Measurements from ENCODE around the gene PIK3C3.
"Not testable (repeated sequence)": the region's sequence is repeated elsewhere in the genome, so short reads cannot be mapped to it uniquely, and the experiment has no call there.

Gene PIK3C3

DNA sequence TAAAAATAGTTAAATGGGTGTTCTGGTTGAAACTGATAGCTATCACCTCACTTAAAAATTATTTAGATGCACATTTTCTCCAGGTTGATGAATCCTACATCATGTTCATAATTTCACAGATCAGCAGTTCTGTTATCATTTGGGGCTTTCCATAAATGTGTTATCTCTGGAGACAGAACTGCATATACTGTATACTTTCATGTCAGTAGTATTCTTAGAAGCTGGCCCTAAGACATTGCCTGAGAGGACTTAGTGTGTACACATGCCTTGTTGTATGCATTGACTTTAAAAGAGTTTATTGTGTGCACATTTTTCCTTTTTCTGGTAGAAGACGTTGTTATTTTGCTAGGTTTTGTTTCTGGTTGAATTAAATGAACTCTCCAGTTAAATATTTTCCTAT is 41.0 kb downstream of the PIK3C3 start:
- Histone ChIP-seq H3K9me3 (replicated peaks in 1 of 11) (peaks cover 0 to 15% (median 12%) of the 10 kb centered on the region in 11 experiments; a peak in 19 of 22 replicates), H3K36me3 (peaks cover 56 to 98% (median 88%) of the 10 kb centered on the region in 11 experiments), H4K20me1 (0 out of 22 replicates have a peak, but pooled peaks cover 0 to 2% (median 0%) of the 10 kb centered on the region in 11 experiments), H3K9ac (no peak overlapping the region), H3K27me3 (no peaks in the 10 kb centered on the region), H3K4me1 (peaks cover 7 to 31% (median 15%) of the 10 kb centered on the region in 10 experiments; a peak in 16 of 20 replicates), H3K4me2 (no peak overlapping the region), H3K4me3 (no peak overlapping the region), H3K27ac (no peak overlapping the region)
- no peak for TF ChIP-seq Cebpa-rat (IDR thresholded peaks at IDR 0.05)

DNA sequence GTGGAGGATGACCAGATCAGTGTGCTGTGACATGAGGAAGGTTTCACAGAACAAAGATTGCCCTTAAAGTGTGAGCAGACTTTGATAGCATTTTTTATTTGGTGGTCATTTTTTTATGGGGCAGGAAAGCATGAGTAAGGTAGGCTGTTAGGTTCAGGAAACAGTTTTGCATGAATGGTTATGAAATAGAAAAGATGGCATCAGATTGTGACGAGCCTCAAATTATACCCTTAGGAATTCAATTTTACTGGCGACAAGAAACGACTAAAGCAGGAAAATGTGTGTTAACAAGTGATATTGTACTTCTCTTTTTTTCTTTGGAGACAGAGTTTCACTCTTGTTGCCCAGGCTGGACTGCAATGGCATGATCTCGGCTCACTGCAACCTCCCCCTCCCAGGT is 44.7 kb downstream of the PIK3C3 start:
- Histone ChIP-seq H3K27ac (peak overlapping the region in 6 of 11 experiments; percentile 26 to 66 (median 38); a peak in 8 of 22 replicates), H4K20me1 (0 out of 22 replicates have a peak, but pooled peaks cover 0 to 5% (median 0%) of the 10 kb centered on the region in 11 experiments), H3K9ac (no peak overlapping the region), H3K9me3 (replicated peaks in 1 of 11) (peaks cover 0 to 17% (median 12%) of the 10 kb centered on the region in 11 experiments; a peak in 19 of 22 replicates), H3K4me3 (0 out of 20 replicates have a peak overlapping the region, but pooled peaks of 2 of the 10 experiments have one; percentile 12 to 13), H3K36me3 (peaks cover 56 to 100% (median 82%) of the 10 kb centered on the region in 11 experiments), H3K27me3 (no peaks in the 10 kb centered on the region), H3K4me1 (peaks cover 7 to 43% (median 26%) of the 10 kb centered on the region in 10 experiments; a peak in 17 of 20 replicates), H3K4me2 (peak overlapping the region in 9 of 11 experiments; percentile 2 to 64 (median 32); a peak in 12 of 22 replicates)
- no peak for TF ChIP-seq Cebpa-rat (IDR thresholded peaks at IDR 0.05)

DNA sequence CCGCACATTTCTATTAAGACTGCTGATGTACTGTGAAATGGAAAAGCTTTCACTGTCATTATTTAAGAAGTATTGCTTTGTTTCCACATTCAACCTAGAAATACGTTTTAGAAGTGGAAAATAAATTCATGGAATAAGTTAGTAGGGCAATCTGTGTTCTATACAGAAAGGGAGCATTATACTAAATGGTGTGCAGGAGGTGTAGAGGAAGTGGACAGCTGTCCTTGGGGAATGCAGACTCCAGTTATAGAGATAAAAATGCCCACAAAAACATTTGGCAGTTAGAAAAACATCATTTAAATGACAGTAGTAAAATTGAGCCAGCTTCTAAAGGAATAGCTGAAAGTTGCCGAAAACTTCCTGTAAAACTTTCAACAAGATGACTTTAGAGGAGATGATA is 46.8 kb downstream of the PIK3C3 start:
- Histone ChIP-seq H3K4me2 (peak overlapping the region in 8 of 11 experiments; percentile 16 to 81 (median 56); a peak in 13 of 22 replicates), H4K20me1 (peaks cover 0 to 10% (median 0%) of the 10 kb centered on the region in 11 experiments; a peak in 2 of 22 replicates), H3K4me1 (peaks cover 7 to 43% (median 26%) of the 10 kb centered on the region in 10 experiments; a peak in 17 of 20 replicates), H3K27me3 (no peaks in the 10 kb centered on the region), H3K9ac (no peak overlapping the region; a peak in 1 of 22 replicates), H3K4me3 (peak overlapping the region in 1 of 10 experiments; percentile 35; a peak in 1 of 20 replicates), H3K27ac (0 out of 22 replicates have a peak overlapping the region, but pooled peaks of 2 of the 11 experiments have one; percentile 5 to 23), H3K36me3 (peaks cover 67 to 100% (median 82%) of the 10 kb centered on the region in 11 experiments), H3K9me3 (replicated peaks in 1 of 11) (peaks cover 0 to 17% (median 12%) of the 10 kb centered on the region in 11 experiments; a peak in 19 of 22 replicates)
- no peak for TF ChIP-seq Cebpa-rat (IDR thresholded peaks at IDR 0.05)

DNA sequence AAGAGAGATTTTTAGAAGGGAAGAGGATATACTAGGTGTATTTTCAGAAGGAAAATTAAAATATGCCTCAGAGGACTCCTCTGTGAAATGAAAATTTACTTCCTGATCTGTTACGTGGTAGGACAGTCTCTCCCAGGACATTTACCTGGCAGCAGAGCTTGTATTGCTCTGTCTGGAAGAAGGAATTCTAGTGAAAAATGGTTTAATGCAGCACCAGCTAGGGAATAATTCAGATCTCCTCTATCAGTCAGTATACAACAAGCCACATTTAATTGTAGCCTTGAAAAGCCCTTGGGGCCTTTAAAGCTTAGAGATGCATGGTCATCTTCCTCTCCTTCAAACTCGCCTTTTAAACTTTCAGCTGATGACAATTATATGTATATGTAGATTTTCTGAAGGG is 49.6 kb downstream of the PIK3C3 start:
- H3K4me2 ChIP-seq: 0 out of 22 replicates have a peak overlapping the region, but pooled peaks of 1 of the 11 experiments have one; percentile 18
- peaks cover 63 to 94% (median 77%) of the 10 kb centered on the region in 11 experiments for H3K36me3 ChIP-seq
- H3K27me3 ChIP-seq: no peaks in the 10 kb centered on the region
- no peak overlapping the region for H3K27ac ChIP-seq
- H3K9ac ChIP-seq: no peak overlapping the region
- H4K20me1 ChIP-seq: peaks cover 0 to 15% (median 0%) of the 10 kb centered on the region in 11 experiments; a peak in 2 of 22 replicates
- H3K9me3 ChIP-seq (replicated peaks in 1 of 11): peaks cover 0 to 16% (median 12%) of the 10 kb centered on the region in 11 experiments; a peak in 19 of 22 replicates
- no peak overlapping the region for H3K4me3 ChIP-seq
- H3K4me1 ChIP-seq: peaks cover 2 to 32% (median 19%) of the 10 kb centered on the region in 10 experiments; a peak in 16 of 20 replicates
- TF ChIP-seq Cebpa-rat (IDR thresholded peaks at IDR 0.05): no peak

GRCh38 chr18:42005782-42006181 is 50.7 kb downstream of the PIK3C3 start:
- H3K36me3 ChIP-seq: peaks cover 65 to 94% (median 77%) of the 10 kb centered on the region in 11 experiments
- H4K20me1 ChIP-seq: peaks cover 0 to 19% (median 0%) of the 10 kb centered on the region in 11 experiments; a peak in 2 of 22 replicates
- H3K9me3 ChIP-seq (replicated peaks in 1 of 11): peaks cover 0 to 5% (median 1%) of the 10 kb centered on the region in 11 experiments; a peak in 16 of 22 replicates
- no peak overlapping the region for H3K27ac ChIP-seq
- no peak overlapping the region for H3K9ac ChIP-seq
- no peak overlapping the region for H3K4me3 ChIP-seq
- H3K4me1 ChIP-seq: peaks cover 0 to 20% (median 12%) of the 10 kb centered on the region in 10 experiments; a peak in 12 of 20 replicates
- no peaks in the 10 kb centered on the region for H3K27me3 ChIP-seq
- no peak for TF ChIP-seq Cebpa-rat (IDR thresholded peaks at IDR 0.05)
- H3K4me2 ChIP-seq: no peak overlapping the region

GRCh38 chr18:42009457-42009856 is 54.4 kb downstream of the PIK3C3 start:
- H4K20me1 ChIP-seq: peaks cover 0 to 24% (median 0%) of the 10 kb centered on the region in 11 experiments; a peak in 3 of 22 replicates
- not testable (repeated sequence) for H3K9ac ChIP-seq; H3K27me3 ChIP-seq; H3K4me2 ChIP-seq; H3K27ac ChIP-seq; H3K4me3 ChIP-seq; H3K9me3 ChIP-seq (replicated peaks in 1 of 11); H3K4me1 ChIP-seq
- peaks cover 62 to 94% (median 87%) of the 10 kb centered on the region in 11 experiments for H3K36me3 ChIP-seq

DNA sequence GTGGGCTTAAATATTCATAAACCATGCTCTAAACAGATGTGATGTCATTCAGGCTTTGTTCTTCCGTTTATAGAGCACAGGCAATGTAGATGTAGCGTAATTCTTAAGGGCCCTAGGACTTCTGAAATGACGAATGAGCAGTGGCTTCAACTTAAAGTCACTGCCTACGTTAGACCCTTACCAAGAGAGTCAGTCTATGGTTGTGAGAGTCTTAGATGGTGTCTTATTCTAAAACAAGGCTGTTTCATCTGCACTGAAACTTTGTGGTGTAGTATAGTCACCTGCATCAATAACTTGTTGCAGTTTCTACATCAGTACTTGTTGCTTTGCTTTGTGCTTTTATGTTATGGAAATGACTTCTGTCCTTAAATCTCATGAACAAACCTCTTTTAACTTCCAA is 56.0 kb downstream of the PIK3C3 start:
- H3K36me3 ChIP-seq: peaks cover 56 to 94% (median 83%) of the 10 kb centered on the region in 11 experiments

DNA sequence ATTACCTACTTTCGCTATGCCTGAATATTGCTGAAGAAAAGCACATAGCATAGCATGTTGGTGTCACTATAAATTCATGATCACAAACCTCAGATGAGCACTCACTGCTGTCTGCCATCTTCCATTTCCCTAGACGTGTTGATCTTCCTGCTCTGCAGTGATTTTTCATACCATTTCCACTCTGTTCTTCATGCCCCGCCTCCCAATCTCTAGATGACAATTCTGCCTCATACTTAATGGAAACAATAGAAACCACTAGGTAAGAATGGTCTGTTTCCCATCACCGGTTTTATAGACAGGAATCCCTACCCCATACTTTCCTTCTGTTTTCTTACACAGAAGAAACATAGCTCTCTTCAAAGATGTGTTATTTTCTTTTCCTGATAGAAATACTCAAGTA is 63.8 kb downstream of the PIK3C3 start:
- Histone ChIP-seq H3K4me3 (no peak overlapping the region), H3K4me2 (no peak overlapping the region), H3K27ac (no peak overlapping the region), H3K4me1 (0 out of 20 replicates have a peak, but pooled peaks cover 0 to 4% (median 0%) of the 10 kb centered on the region in 10 experiments), H3K9me3 (replicated peaks in 1 of 11) (no peaks in the 10 kb centered on the region), H3K9ac (no peak overlapping the region), H3K27me3 (no peaks in the 10 kb centered on the region), H3K36me3 (peaks cover 57 to 99% (median 79%) of the 10 kb centered on the region in 11 experiments), H4K20me1 (0 out of 22 replicates have a peak, but pooled peaks cover 0 to 4% (median 0%) of the 10 kb centered on the region in 11 experiments)
- no peak for TF ChIP-seq Cebpa-rat (IDR thresholded peaks at IDR 0.05)

More for the DNA sequence above, 56.0 kb downstream of the PIK3C3 start:
- no peak for TF ChIP-seq Cebpa-rat (IDR thresholded peaks at IDR 0.05)
- H3K9ac ChIP-seq: no peak overlapping the region
- H3K27ac ChIP-seq: no peak overlapping the region
- no peaks in the 10 kb centered on the region for H3K27me3 ChIP-seq
- H3K4me1 ChIP-seq: no peaks in the 10 kb centered on the region
- no peaks in the 10 kb centered on the region for H3K9me3 ChIP-seq (replicated peaks in 1 of 11)
- H3K4me3 ChIP-seq: no peak overlapping the region
- H3K4me2 ChIP-seq: no peak overlapping the region
- peaks cover 0 to 20% (median 0%) of the 10 kb centered on the region in 11 experiments; a peak in 3 of 22 replicates for H4K20me1 ChIP-seq

DNA sequence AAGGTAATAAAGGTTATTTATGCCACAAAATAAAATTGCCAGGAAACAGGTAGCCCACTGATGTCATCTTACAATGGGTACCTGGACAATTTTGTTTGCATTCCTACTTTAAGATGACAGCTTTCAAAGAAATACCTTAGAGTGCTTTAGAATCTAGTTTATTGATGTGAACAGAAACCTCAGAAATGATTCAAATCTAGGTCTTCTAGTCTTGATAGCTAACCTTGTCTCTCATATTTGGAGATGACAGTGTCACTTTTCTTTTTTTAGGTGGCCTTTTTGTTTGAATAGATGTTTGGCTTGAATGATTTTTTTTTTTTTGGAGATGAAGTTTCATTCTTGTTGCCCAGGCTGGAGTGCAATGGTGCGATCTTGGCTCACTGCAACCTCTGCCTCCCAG is 69.1 kb downstream of the PIK3C3 start:
- Histone ChIP-seq H3K4me2 (no peak overlapping the region), H3K27me3 (no peaks in the 10 kb centered on the region), H3K36me3 (peaks cover 50 to 93% (median 63%) of the 10 kb centered on the region in 11 experiments), H3K9me3 (replicated peaks in 1 of 11) (no peaks in the 10 kb centered on the region), H4K20me1 (peaks cover 0 to 5% (median 0%) of the 10 kb centered on the region in 11 experiments; a peak in 2 of 22 replicates), H3K9ac (no peak overlapping the region), H3K4me1 (0 out of 20 replicates have a peak, but pooled peaks cover 0 to 4% (median 0%) of the 10 kb centered on the region in 10 experiments), H3K27ac (no peak overlapping the region), H3K4me3 (no peak overlapping the region)
- TF ChIP-seq Cebpa-rat (IDR thresholded peaks at IDR 0.05): no peak

Data from BLaER1 treated with 17β-estradiol and CSF1 and Interleukin-3, amounts not matched to agents 10 nM and 100 nM (cell line).